Tibial nerve (tissue), 4 donors: ENCODE measurements around the gene NRCAM.

Experiments used
- CTCF ChIP-seq, 5 experiments: fragments of 200-600 bp in 3 of 5; fragments of 450-650 bp in 2 of 5; sonication (generic) in 3 of 5; IDR thresholded peaks; one replicate each; pipeline ENCODE4 v1.5.1; 2016 to 2019; ENCODE audit warnings: antibody characterized with exemption in 5 of 5, mild to moderate bottlenecking in 3 of 5, moderate library complexity in 2 of 5
- EP300 ChIP-seq, 2 donors: sonication (generic); formaldehyde crosslinking; IDR thresholded peaks; one replicate each; pipeline ENCODE4 v1.6.1; 2017; ENCODE audit warnings: antibody characterized with exemption in 2 of 2, mild to moderate bottlenecking in 1 of 2
- POLR2A ChIP-seq, 2 donors: fragments of 450-650 bp; IDR thresholded peaks; one replicate each; pipeline ENCODE4 v1.6.1; 2017; ENCODE audit warnings: antibody characterized with exemption in 2 of 2, mild to moderate bottlenecking in 2 of 2, moderate library complexity in 2 of 2

DNA sequence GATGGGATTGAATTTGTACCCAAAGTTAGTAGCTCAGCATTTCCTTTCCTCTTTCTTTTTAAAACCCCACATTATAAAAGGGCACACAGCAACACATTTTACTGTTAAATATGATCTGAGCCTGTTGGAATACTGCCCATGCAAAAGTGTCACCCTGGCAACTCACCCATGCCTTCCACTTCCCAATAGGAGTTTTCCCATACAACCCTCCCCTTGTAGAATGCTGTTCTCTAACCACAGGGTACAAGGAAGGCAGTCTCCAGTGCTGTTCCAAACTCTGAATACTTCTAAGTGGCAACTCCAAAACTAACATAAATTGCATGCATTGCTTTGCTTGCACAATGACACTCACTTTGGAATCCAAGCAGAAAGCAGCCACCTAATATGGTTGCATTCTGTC lies 60.8 kb downstream of the NRCAM start:
- TF ChIP-seq POLR2A (IDR thresholded peaks at IDR 0.05), result no peak
- no peak for TF ChIP-seq CTCF (IDR thresholded peaks at IDR 0.05)
- TF ChIP-seq EP300 (IDR thresholded peaks at IDR 0.05), result no peak
